Fibroblast of pulmonary artery (primary cell): Measurements from ENCODE around the gene ARHGDIG.

Experiments
- DNase-seq: peaks from one replicate; pipeline ENCODE4 v3.0.0-alpha.2; 2010; ENCODE audit warnings: low read depth
- H3K4me3 ChIP-seq: replicated peaks from 2 replicates; pipeline ENCODE4 v1.5.1; 2011; ENCODE audit warnings: low read depth, mild to moderate bottlenecking, control low read depth, low read length, moderate library complexity
- CTCF ChIP-seq: IDR thresholded peaks from 2 replicates; pipeline ENCODE4 v1.5.1; 2011; ENCODE audit warnings: mild to moderate bottlenecking, control low read depth, low read length, inconsistent platforms; ENCODE audit errors: missing control alignments

ARHGDIG gene

GRCh38 chr16:259226-259625 is 21.2 kb upstream of the ARHGDIG start:
- TF ChIP-seq CTCF: no peak
- DNase-seq: no peak
- H3K4me3 ChIP-seq: no peak overlapping the region

GRCh38 chr16:259814-260253 is 20.6 kb upstream of the ARHGDIG start:
- DNase-seq: no peak
- TF ChIP-seq CTCF: no peak
- H3K4me3 ChIP-seq: no peak overlapping the region

- TF ChIP-seq CTCF: no peak
- no peak overlapping the region for H3K4me3 ChIP-seq
- no peak for DNase-seq
These were observed 20.1 kb upstream of the ARHGDIG start for GRCh38 chr16:260326-260725.

- no peak overlapping the region for H3K4me3 ChIP-seq
- no peak for TF ChIP-seq CTCF
- no peak for DNase-seq
These were observed 19.2 kb upstream of the ARHGDIG start for GRCh38 chr16:261031-261691.

DNA sequence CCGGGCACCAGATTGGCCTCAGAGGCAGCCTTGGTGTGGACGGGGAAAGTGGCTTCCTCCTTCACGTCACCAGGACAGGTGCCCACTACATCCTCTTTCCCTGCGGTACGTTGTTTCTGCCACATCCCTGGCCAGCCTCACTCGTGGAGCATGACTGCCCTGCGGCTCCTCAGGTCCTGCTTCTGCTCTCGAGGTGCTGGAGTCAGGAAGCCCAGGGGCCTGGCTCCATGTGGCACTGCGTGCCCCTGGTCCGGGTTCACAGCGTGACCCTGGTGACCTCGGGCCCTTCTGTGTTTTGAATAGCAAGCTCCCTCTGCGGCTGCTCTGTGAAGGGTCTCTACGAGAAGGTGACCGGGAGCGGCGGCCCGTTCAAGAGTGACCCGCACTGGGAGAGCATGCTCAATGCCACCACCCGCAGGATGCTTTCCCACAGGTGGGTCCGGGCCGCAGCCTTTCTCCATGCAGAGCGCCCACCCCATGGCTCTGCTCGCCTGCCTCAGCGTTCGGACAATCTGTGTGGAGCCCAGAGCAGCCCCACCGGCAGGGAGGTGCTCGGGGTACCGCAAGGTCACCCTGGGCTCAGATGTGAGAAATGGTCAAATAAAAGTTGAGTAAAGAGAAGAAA is 18.2 kb upstream of the ARHGDIG start:
- no peak overlapping the region for H3K4me3 ChIP-seq
- no peak for TF ChIP-seq CTCF
- DNase-seq: no peak

DNA sequence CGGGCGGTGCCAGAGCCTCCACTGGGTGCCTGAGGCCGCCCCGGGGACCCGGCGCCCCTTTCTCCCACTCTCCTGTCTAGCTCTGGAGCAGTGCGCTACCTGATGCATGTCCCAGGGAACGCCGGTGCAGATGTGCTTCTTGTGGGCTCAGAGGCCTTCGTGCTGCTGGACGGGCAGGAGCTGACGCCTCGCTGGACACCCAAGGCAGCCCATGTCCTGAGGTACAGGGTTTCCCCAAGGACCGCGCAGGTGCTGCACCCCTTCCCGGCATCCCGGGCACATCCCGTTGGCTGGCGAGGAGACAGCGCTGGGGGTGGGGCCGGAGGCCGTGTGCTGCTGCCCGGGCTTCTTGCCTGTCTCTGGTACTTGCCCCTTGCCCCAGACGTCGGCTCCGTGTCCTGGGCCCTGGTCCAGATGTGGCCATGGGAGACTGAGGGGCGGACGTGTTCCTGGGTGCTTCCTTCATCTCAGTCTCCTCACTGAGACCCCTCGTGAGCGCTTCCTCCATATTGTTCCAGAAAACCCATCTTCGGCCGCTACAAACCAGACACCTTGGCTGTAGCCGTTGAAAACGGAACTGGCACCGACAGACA is 17.1 kb upstream of the ARHGDIG start:
- TF ChIP-seq CTCF: no peak
- H3K4me3 ChIP-seq: no peak overlapping the region
- no peak for DNase-seq
